Activated gamma-delta T cell treated with anti-CD3 and anti-CD28 coated beads, Interleukin-2, amount 50 U/mL, for 16 hours (primary cell): ENCODE data around the gene MAP3K19.
"Not testable (repeated sequence)": the region's sequence is repeated elsewhere in the genome, so short reads cannot be mapped to it uniquely, and the experiment has no call there.

Source experiments
- DNase-seq: peaks from one replicate; pipeline ENCODE4 v3.0.0-alpha.2; 2020; ENCODE audit warnings: low read depth

MAP3K19 gene

DNA sequence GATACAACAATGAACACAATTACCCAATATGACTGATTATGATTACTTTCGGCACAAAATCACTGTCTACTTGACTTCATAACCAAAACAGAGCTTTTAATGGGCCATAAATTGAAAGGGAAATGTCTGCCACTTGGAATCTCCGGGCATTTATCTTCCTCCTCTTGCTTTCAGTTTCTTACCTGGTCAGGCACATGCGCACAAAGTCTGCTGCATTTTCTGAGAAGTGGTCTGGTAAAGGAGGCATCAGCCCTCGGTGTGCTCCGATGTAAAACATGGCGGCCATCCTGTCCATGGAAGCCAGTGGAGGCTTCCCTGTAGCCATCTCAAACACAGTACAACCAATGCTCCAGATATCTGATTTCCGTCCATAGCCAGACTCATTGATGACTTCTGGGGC, 66.6 kb downstream of the MAP3K19 start:
- no peak for DNase-seq

DNA sequence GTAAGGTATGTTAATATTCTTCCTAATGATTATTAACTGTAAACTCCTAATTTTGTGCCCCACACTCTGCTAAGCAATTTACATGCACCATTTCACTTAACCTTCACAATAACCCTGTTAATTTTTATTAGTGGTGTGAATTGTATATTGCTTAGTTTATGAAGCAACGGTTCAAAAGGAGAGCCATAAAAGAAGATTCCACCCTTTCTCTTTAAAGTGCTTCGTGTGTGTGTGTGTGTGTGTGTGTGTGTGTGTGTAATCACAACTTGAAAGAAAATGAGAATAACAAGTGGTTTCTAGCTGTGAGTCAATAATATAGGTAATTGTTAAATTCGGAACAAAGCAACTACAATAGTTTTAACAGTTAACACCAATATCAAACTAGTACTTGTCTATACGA, 68.0 kb downstream of the MAP3K19 start:
- no peak for DNase-seq

DNA sequence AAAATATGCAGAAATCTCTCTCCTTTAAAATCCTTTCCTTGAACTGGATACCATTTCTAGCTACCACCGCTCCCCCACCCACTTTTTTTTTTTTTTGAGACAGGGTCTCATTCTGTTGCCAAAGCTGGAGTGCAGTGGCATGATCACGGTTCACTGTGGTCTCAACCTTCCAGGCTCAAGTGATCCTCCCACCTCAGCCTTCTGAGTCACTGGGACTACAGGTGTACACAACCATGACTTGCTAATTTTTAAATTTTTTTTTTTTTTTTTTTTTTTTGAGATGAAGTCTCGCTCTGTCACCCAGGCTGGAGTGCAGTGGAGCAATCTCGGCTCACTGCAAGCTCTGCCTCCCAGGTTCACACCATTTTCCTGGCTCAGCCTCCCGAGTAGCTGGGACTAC, 70.1 kb downstream of the MAP3K19 start:
- DNase-seq: not testable (repeated sequence)

DNA sequence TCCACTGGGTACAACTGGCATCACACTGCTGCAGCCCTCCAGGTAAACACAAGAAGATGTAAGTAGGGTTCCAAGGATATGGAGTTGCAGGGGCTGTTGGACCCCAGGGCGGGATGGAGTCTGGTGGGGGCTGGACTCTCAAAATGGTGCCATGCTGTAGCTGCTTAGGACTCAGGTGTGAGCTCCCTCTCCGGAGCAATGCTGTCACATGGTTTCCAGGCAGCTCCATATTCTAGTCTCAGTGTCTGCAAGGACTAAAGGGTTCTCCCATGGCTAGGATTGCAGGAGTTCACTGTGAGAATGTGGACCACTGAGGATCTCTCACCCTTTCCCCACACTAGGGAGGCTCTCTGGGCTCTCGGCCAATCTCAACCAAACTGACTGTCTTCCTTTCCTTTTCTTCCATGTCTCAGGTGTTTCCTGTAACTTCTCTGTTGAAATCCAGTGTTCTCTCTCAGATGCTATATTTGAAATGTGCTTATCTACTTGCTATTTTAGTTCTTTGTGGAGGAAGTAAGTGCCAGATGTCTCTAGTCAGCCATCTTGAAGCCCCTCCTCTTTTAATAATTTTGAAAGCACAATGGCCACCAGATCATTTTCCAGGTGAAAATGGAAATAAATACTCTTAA, 71.1 kb downstream of the MAP3K19 start:
- no peak for DNase-seq

DNA sequence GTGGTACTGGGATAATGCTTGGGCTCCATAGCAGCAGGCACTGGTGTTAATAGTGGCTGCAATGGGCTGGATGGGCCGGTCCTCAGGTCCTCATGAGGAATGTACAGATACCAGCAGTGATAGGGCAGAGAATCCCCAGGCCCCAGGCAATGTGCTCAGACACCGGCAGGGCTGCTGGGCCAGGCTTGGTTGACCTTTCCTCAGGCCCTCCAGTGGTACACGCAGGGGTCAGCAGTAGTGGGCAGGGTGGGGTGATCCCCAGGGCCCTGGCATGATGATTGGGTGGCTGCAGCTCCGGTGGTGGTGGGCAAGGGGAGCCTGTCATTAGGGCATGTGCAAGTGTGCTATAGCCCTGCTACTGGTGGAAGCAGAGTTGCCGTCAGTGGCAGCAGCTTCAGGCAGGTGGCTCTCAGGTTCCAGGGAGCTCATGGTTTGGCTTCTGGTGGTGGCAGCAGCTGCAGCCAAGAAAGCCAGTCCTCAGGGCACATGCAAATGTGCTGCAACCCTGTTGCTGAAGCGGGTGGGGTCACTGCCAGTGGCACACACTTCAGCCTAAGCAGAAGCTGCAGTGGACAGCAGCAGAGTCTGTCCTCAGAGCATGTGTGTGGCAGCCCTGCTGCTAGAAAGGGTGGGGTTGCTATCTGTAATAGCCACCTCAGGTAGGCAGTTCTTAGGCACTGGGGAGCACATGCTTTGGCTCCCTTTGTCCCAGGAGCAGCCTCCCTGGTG, 71.8 kb downstream of the MAP3K19 start:
- DNase-seq: no peak

DNA sequence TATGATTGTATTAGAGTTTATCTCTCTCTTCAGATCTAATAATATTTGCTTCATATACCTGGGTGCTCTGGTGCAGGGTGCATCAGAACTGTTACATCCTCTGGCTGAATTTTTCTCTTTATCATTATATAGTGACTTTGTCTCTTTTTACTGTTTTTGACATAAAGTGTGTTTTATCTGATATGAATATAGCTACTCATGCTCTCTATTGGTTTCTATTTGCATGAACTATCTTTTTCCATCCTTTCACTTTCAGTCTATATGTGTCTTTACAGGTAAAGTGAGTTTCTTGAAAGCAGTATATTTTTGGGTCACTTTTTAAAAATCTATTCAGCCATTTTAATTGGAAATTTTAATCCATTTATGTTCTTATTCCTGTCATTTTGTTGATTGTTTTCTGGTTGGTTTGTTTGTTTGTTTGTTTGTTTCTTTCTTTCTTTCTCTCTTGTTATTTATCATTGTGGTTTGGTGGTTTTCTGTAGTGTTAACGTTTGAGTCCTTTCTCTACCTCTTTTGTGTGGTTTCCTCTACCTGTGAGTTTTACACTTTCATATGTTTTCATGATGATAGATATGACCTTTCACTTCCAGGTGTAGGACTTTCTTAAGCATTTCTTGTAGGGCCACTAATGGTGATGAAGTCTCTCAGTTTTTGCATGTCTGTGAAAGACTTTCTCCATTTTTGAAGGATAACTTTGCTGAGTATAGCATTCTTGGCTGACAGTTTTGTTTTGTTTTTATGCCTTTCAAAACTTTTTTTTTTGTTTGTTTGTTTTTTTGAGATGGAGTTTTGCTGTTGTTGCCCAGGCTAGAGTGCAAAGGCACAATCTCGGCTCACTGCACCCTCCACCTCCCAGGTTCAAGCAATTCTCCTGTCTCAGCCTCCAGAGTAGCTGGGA, 73.8 kb downstream of the MAP3K19 start:
- DNase-seq: no peak

DNA sequence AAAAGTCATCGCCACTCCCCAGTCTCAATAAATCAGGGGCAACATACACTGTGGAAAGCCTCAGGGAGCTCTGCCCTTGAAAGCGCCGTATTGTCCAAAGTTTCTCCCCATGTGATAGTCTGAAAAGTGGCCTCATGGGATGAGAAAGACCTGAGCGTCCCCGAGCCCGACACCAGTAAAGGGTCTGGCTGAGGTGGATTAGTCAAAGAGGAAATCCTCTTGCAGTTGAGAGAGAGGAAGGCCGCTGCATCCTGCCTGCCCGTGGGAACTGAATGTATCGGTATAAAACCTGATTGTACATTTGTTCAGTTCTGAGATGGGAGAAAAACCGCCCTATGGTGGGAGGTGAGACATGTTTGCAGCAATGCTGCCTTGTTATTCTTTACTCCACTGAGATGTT, 80.1 kb downstream of the MAP3K19 start:
- DNase-seq: not testable (repeated sequence)

DNA sequence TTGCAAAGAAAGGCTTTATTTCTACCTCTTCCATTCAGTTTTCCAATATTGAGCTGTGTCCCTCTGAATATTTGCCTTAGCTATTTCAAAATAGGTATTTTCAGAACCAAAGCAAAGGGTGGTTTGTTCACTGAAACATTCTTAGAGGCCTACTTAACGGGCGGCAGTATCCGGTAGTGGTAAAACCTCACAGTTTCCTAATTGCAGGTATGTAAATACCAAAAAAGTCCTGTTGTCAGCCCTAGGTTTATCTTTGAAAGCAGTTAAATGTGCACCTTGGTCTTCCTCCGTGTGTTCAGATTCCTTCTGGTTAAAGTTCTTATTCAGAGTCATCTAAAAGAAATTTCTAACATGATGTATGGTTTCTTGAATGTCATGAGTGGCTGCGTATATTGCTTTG, 89.8 kb downstream of the MAP3K19 start:
- DNase-seq: no peak

DNA sequence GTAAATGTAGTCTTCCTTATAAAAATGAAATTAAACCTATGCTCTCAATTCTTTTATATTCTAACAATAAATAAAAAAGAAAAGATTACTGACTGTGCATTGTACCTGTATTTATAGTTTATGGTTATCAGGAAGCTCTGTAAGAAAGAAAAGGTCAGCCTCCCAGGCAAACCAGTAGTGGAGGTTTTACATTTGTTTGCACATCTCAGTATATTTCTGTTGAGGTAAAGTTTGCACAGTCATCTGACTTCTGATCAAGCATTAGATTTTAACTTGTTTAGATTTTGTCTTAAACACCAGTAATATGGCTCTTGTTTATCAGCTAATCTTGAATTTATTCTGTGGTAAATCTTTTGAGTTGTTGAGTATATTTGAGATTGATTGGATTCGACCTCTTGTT, 91.5 kb downstream of the MAP3K19 start:
- DNase-seq: no peak

DNA sequence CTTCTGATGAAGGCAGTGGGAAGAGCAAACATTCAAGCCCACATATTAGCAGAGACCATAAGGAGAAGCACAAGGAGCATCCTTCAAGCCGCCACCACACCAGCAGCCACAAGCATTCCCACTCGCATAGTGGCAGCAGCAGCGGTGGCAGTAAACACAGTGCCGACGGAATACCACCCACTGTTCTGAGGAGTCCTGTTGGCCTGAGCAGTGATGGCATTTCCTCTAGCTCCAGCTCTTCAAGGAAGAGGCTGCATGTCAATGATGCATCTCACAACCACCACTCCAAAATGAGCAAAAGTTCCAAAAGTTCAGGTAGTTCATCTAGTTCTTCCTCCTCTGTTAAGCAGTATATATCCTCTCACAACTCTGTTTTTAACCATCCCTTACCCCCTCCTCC, 93.2 kb downstream of the MAP3K19 start:
- no peak for DNase-seq

DNA sequence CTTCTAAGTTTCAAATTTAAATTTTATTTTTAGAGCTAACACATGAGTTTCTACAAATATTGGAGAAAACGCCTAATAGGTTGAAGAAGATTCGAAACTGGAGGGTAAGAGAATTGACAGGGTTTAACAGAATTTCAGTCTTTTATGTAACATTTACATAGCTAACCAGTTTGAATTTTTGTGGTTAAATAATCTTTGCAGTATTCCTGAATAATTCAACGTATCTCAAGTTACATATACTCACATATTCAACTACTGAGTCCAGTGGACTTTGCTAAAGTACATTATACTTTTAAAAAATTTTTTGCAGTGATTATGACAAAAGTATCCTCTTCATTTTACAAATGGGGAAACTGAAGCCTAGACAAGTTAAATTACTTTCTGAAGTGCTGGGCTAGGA, 94.6 kb downstream of the MAP3K19 start:
- no peak for DNase-seq

DNA sequence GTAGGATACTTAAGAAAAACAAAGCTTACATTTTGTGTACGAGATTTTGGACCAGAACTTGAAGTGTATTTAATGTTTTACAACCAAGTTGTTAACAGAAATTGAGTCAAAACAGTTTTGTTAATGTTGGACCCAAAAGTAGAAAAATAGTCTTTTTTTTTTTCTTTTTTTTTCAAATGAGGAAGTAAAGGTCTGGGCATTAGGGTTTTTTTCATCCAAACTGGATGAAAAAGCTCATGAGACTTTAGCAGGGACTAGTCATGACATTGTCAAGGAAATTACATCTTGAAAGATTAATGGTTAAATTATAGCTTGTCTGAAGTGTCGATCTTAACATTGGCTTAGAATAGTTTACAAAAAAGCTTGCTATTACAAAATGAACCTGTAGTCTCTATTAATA, 96.4 kb downstream of the MAP3K19 start:
- DNase-seq: no peak

DNA sequence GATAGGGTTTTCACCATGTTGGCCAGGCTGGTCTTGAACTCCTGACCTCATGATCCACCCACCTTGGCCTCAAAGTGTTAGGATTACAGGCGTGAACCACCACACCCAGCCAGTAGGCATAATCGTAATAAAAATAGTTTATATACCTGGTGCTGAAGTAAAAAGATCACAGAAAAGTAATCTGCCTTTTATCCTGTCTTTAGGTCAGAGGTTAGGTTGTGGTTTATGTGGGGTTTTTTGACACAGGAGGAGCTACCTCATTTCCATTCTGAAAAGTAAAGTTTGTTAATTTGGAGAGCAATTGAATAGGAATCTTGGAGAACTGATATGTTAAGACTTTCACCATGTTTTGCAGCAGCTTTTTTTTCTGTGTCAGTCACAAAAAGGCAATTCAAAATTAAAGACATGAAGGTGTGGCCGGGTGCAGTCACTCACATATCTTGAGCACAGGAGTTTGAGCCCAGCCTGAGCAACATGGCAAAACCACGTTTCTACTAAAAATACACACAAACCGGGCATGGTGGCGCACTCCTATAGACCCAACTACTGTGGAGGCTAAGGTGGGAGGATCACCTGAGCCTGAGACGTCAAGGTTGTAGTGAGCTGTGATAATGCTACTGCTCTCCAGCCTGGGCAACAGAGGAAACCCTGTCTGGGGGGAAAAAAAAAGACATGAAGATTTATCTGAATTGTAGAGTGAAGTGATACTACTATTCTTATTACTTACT, 97.1 kb downstream of the MAP3K19 start:
- DNase-seq: no peak

DNA sequence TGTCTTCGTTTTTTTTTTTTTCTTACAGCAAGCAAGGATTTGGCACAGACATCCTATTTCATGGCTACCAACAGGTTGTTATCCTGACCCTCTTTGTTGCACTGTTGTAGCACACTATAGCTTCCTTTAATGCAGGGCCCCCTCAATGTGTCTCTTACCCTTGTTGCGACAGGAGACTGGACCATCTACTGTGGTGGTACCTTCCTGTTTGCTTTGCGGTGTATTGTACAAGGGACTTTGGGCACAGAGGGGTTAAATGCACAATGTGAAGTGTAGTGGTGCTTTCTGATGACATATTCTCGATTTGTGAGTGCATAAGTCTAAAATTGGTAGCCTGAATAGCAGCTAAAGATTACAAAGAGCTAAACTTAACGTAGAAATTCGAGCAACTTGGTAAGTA, 101.2 kb downstream of the MAP3K19 start:
- no peak for DNase-seq

DNA sequence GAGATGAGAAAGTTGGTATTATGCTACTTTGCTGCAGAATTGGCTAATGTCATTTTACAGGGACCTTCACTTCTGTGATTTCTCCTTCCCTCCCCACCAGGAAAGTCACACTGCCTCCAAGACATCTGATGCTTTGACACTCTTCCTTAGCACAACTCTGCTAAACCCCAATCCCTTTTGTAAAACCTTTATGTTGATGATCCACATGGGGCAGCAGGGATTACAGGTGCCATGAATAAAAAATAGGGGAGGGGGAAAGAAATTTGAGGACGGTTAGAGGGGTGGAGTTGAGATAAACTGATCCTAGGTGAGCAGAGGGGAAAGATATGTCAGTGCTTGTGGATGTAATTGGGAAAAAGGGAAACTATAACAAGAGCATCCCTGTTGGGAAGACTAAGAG, 102.3 kb downstream of the MAP3K19 start:
- DNase-seq: no peak

DNA sequence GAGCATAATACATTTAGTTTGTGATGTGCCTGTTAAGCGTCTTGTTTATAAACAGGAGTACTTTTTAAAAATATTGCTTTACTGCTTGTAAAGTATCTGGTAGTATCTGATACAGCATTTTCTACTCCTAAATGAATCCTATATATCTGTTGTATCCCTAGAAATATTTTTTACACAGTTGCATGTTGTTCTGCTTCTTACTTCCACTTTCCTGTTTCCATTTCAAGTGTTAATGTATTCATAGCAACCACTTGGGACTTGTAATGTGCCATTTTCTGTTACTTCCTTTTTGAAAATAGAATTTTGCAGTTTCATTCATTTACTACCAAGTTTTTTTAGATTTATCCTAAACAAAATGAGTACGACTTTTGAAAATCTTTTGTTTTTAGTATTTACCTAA, 103.7 kb downstream of the MAP3K19 start:
- DNase-seq: no peak

DNA sequence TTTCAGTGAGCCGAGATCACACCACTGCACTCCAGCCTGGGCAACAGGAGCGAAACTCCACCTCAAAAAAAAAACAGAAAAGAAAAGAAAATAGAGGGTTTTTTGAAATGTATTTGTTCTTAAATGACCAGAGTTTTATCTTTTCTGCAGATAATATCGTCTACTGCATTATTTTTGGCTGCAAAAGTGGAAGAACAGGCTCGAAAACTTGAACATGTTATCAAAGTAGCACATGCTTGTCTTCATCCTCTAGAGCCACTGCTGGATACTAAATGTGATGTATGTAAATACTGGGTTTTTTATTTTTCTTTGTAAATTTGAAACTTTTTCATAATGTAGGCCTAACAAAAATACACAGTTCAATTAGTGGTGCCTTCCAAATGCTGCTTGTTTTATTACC, 110.6 kb downstream of the MAP3K19 start:
- DNase-seq: no peak

DNA sequence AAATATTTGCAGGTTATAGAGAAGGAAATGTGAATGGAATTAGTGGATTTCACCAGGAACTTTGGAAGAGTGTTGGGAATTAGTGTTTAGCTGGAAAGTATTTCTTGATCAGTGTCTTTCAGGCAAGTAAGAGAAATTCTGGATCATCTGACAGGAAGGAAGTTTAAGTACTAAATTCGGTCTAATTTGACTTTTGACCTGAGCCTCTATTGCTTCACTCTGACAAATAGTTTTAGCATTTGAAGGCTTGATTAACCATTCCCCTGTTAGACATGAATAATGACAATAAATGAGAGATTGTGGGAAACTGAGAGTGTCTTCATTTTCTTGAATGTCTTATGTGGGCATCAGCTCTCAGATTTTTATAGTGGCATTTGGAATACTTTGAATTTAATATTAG, 112.6 kb downstream of the MAP3K19 start:
- no peak for DNase-seq

DNA sequence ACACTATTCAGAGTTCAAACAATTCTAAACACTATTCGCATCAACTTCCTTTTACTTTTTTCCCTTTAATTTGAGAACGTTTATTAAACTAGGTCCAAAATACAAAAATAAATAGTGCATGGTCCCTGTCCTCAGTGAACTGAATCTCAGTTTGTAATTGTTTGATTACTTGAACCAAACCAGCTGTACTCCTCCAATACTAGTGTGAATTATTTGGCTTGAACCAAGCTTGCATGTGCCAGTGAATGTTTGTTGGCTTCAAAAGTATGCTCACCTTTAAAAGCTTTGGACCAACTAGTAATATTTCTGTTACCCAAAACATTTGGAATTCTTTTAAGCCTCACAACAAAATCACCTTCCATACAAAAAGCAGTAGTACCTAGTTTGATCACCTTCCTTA, 113.1 kb downstream of the MAP3K19 start:
- no peak for DNase-seq

DNA sequence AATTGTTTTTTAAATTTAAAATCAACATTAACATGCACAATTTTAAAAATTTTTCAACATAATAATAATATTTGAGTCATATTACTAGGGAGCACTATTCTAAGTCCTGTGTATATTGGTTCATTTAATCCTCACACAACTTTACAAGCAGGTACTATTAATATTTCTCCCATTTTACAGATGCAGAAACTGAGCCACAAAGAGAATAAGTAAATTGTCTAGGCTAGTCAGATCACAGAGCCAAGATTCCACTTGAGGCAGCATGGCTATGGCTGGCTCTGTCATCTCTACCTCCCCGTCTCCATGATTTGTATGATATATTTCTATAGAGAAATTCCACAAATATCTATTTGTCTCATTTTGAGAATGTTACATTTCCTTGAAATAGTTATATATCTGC, 113.5 kb downstream of the MAP3K19 start:
- DNase-seq: no peak

DNA sequence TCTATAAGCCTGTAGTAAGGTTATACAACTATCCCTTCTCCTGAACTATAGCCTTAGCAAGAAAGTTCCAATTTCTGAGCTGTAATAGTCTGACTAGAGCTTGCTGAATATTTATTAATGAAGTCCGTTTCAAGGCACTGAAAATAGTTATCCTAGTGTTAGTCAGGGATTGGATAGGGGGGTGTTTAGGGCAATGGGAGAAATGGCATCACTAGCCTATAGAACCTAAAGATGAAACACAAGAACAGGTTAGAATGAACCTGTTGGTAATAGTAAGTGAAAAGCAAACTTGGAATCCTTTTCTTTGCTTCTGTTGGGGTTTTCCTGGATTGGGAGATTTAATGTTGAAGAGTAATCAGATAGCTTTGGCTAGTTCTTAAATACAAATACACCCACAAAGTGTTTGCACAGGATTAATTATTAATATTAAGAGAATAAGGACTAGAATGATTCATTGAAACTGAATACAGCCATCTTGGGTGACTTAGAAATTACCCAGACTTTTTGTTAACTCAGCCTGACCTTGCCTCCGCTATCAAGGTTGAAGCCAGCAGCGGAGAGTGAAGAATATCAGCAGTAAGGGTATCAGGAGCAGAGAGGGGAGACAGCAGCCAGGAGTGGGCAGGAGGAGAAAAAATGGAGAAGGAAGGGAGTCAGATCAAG, 114.3 kb downstream of the MAP3K19 start:
- DNase-seq: no peak

DNA sequence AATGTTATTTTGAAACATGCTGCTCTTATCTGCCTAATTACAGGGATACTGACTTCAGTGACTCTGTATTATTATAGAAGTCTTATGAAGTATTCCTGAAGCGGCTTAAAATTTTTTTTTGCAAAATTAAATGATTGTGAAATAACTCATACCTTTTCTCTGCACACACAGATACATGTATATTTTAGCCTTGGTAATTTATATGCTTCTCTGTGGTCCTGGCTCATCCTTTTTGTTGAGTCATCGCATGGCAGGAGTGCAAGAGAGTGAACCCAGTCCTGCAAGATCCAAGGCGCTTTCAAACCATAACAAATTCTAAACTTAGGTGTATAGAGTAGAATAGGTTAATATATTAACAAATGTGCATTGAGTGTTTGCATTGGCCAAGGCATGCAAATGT, 120.1 kb downstream of the MAP3K19 start:
- DNase-seq: no peak
